EH (cell line): ENCODE results near the gene GLDN.

Source experiments
- DNase-seq: peaks from one replicate; pipeline ENCODE4 v3.0.0-alpha.2; 2015; ENCODE audit warnings: low read depth

Gene GLDN

GRCh38 chr15:51341366-51342226 lies at the start of gene GLDN:
TSS of gene GLDN (plus strand) at chr15:51341655. CDS start at chr15:51341685, 30 bp downstream.
- DNase-seq = no peak

DNA sequence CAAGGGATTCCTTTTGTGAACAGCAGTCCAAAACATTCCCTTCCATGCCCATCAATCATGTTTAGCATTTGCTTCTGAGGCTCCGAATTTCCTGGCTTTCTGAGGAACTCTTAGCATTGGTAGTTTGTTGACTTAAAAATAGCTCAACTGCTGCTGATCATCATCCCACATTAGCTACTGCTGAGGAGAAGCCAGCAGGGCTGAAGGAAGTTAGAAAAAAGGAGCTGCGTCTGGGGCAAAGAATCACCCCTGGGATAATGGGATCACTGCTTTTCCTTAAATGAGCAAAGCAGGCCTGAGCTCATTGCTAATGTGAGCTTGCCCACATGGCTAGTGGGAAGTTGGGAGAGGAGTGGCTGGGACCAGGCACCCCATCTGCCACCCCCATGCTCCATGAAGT lies 42.8 kb upstream of the GLDN start:
- no peak for DNase-seq

GRCh38 chr15:51299187-51300015 lies 42.1 kb upstream of the GLDN start:
- no peak for DNase-seq

- no peak for DNase-seq
Measured at GRCh38 chr15:51302480-51302879, 39.0 kb upstream of the GLDN start.

- no peak for DNase-seq
Measured at GRCh38 chr15:51303462-51303980, 37.9 kb upstream of the GLDN start.

DNA sequence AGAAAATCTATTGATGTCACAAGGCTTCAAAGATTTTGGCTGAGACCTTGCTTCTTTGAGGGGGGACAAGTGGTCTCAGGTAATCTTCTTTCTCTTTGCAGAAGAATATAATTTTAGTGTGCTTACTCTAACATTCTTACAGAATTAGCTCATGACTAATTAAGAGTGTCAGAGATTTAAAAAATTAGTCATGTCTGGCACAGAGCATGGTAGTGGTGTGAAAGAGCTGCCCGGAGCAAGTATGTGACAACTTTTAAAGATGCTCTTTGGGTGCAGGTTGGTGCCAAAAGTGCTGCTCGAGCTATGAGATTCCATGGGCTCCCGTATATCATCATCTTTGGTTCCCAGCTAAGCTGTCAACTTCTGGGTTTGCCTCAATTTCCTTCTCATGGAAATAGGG lies 34.1 kb upstream of the GLDN start:
- DNase-seq = no peak

GRCh38 chr15:51307811-51308210 lies 33.6 kb upstream of the GLDN start:
- no peak for DNase-seq

DNA sequence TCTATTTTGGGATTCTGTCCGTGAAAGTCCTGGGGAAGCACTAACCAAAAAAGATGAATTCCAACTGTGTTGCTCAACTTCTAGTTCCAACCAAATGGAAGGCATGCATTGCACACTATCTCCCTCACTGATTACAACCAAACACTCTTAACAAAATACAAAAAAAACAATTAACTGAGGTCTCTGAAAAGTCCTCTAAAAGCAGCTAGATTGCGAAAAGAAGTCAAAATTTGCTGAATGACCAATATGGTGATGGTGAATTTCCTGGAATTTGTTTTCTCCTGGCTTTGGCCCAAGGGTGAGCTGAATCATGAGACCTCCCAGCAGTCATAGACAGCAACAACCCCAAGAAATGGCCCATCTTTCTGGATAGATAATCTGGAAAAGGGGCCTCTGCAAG lies 31.4 kb upstream of the GLDN start:
- DNase-seq = peak; percentile 68

DNA sequence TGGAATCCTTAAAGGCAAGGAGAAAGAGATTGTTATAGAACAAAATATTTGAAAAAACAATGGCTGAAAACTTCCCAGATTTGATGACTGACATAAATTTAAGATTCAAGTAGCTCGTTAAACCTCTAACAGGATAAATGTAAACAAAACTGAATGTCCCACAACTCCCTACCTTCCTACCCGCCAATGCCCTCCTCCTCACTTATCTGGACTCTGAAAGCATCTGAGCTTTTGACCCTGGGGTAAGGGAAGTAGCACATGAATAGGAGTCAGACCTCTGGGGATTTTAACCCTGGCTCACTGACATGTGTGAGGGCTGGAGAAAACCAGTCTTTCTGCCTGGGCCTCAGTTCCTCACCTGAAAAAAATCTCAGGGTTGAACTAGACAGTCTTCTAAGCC lies 29.9 kb upstream of the GLDN start:
- DNase-seq = no peak

DNA sequence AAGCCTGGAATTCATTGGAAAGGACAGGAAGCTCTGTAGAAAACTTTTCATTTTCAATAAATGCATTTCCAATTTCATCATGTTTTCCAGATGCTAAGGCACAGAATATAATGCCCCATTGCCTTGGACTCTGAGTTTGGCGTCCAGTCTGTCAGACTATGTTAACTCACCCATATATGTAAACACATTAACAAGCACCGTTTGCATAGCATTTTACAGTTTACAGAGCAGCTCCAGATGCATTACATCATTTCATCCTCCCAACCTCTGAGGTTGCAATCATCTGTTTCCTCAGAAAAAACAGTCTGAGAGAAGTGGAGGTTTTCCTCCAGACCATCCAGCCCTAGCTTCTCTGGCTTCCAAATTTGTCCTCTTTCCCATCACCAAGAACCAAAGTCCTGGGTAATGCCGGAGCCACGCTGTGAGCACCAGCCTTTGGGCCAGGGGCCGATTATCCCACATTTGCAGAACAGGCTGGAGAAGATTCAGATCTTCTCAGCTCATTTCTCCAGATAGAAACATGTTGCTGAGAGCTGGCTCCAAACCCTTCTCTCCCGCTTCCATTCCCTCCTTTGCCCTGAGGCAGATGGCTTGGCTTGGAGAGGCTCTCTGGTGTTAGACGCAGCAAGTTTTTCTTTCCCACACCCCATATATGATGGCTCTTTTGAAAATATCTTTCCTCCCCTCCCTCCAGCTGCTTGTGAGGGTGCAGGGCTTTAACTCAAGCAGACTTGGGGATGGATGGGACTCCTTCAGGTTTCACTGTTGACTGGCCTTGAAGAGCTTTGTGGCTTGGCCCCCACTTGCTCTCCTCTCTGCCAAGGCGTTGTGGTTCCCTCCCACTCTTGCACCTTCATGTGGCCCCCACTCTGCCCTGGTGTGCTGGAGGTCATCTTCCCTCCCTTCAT lies 29.0 kb upstream of the GLDN start:
- DNase-seq = peak; percentile 13

GRCh38 chr15:51313074-51313393 lies 28.4 kb upstream of the GLDN start:
- DNase-seq = no peak

DNA sequence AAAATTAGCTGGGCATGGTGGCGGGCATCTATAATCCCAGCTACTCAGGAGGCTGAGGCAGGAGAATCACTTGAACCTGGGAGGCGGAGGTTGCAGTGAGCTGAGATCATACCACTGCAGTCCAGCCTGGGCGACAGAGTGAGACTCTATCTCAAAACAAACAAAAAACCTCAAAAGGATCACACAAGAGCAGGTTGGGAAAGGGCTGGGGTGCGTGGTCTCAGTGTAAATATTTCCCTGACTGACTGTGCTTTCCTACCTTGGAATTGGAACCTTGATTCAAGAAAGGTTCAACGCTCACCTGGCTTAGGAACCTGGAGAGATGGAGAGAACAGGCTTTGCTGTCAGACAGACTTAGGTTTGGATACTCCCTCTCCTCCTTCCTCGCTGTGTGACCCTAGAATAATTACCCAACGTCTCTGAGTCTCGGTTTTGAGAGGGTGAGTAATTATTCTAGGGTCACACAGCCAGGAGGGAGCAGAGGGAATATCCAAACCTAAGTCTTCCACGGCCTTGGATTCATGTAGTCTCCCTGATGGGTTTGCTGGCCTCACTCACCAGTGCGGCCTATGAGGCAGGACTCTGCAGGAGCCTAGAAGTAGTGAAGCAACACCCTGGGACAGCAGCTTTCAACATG lies 27.7 kb upstream of the GLDN start:
- no peak for DNase-seq

DNA sequence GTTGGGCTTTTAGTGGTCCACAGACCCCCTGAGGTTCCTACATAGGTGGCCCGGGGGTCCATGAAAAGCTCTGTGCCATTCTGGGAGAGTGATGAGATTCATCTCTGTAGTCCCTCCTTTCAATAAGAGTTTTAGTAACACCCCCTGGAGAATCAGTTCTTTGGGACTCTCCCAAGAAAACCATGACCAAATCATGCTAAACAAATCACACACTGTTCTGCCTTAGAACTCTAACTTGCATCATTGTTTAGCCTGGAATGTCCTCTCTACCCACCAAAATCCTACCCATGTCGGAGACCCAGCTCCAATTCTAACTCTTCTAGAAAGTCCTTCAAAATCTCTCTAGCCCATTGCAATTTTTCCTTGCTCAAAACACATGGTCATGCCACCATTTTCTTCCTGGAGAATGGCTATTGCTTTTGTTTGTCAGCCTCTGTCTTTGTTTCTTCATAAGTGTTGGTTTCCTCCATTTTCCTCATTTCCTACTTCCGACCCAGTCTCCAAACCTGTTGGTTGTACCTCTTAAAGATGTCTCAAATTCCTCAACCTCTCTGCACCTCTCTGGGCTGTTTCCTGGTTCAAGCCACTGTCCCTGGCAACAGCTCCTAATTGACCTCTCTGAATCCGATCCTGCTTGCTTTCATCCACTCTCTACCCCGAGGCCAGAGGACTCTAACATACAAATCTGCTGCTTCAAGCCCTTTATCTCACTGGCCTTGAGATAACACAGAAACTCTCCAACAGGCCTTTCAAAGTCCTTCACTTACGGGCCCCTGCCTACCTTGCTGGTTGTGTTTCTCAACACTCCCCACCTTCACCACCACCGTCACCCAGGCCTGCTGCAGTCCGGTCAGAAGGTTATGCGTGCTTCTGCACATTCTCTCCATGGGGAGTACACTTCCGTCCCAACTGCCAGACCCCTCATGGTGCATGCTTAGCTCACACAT lies 26.8 kb upstream of the GLDN start:
- DNase-seq = no peak

- DNase-seq = no peak
Measured at GRCh38 chr15:51315726-51316125, 25.7 kb upstream of the GLDN start.

DNA sequence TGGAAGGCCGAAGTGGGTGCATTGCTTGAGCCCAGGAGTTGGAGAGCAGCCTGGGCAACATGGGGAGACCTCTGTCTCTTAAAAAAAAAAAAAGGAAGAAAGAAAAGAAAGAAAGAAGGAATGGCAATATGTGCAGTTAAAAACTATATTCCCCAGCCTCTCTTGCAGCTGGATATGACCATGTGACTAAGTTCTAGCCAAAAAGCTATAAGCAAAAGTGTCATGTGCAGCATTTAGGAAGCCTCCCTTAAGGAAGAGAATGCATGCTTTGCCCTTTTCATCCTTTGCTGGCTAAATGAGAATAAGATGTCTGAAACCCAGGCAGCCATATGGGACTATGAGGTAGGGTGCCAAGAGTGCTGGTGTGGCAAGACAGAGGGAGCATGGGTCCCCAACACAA lies 24.8 kb upstream of the GLDN start:
- DNase-seq = no peak

- DNase-seq = peak; percentile 69
Measured at GRCh38 chr15:51318382-51319150, 22.9 kb upstream of the GLDN start.

GRCh38 chr15:51319539-51319938 lies 21.9 kb upstream of the GLDN start:
- DNase-seq = no peak

GRCh38 chr15:51320843-51321242 lies 20.6 kb upstream of the GLDN start:
- DNase-seq = no peak

GRCh38 chr15:51321316-51321715 lies 20.1 kb upstream of the GLDN start:
- no peak for DNase-seq
